ENCODE results near the gene SLC9A4.

The SLC9A4 gene

GRCh38 chr2:102473020-102473419 lies at the start of gene SLC9A4:
TSS of gene SLC9A4 (plus strand) at chr2:102473226. CDS start at chr2:102473760, 534 bp downstream.
- Mint-ChIP-seq H3K27ac (no peak within 1 kb of the TSS), H3K9me3 (peaks cover 13% of the 10 kb centered on the region), H3K36me3 (ENCODE audit: low read depth) (no peaks in the 10 kb centered on the region), H3K4me3 (no peak within 1 kb of the TSS), H3K27me3 (peaks cover 23% of the 10 kb centered on the region), H3K4me1 (ENCODE audit: low read depth) (no peaks in the 10 kb centered on the region)
- intact Hi-C loops (cut with micrococcal nuclease) = loop anchor here (1.0 to 5.0 kb wide), 4 partner anchors 49 to 229 kb away; no protein-coding TSS in a partner anchor

GRCh38 chr2:102423368-102423767 lies 49.7 kb upstream of the SLC9A4 start:
- intact Hi-C loops (cut with micrococcal nuclease) = no loop called here
- Mint-ChIP-seq H3K4me1 (ENCODE audit: low read depth) (peaks cover 32% of the 10 kb centered on the region), H3K9me3 (no peaks in the 10 kb centered on the region), H3K36me3 (ENCODE audit: low read depth) (no peaks in the 10 kb centered on the region), H3K4me3 (no peak overlapping the region), H3K27ac (no peak overlapping the region), H3K27me3 (no peaks in the 10 kb centered on the region)

- H3K36me3 Mint-ChIP-seq (ENCODE audit: low read depth) = no peaks in the 10 kb centered on the region
- no peak overlapping the region for H3K4me3 Mint-ChIP-seq
- H3K27me3 Mint-ChIP-seq = no peaks in the 10 kb centered on the region
- no peak overlapping the region for H3K27ac Mint-ChIP-seq
- intact Hi-C loops (cut with micrococcal nuclease) = no loop called here
- H3K9me3 Mint-ChIP-seq = no peaks in the 10 kb centered on the region
- H3K4me1 Mint-ChIP-seq (ENCODE audit: low read depth) = peaks cover 31% of the 10 kb centered on the region
Observed at GRCh38 chr2:102424754-102425153, 48.3 kb upstream of the SLC9A4 start.

GRCh38 chr2:102425441-102426132 lies 47.4 kb upstream of the SLC9A4 start:
- Mint-ChIP-seq H3K9me3 (no peaks in the 10 kb centered on the region), H3K27me3 (no peaks in the 10 kb centered on the region), H3K4me1 (ENCODE audit: low read depth) (peaks cover 32% of the 10 kb centered on the region), H3K4me3 (no peak overlapping the region), H3K27ac (no peak overlapping the region), H3K36me3 (ENCODE audit: low read depth) (no peaks in the 10 kb centered on the region)
- intact Hi-C loops (cut with micrococcal nuclease) = no loop called here

GRCh38 chr2:102427249-102427648 lies 45.8 kb upstream of the SLC9A4 start:
- Mint-ChIP-seq H3K4me3 (no peak overlapping the region), H3K27me3 (no peaks in the 10 kb centered on the region), H3K36me3 (ENCODE audit: low read depth) (no peaks in the 10 kb centered on the region), H3K27ac (no peak overlapping the region), H3K4me1 (ENCODE audit: low read depth) (peaks cover 24% of the 10 kb centered on the region), H3K9me3 (no peaks in the 10 kb centered on the region)
- intact Hi-C loops (cut with micrococcal nuclease) = no loop called here

- no peaks in the 10 kb centered on the region for H3K27me3 Mint-ChIP-seq
- H3K9me3 Mint-ChIP-seq = no peaks in the 10 kb centered on the region
- H3K27ac Mint-ChIP-seq = no peak overlapping the region
- no peak overlapping the region for H3K4me3 Mint-ChIP-seq
- no peaks in the 10 kb centered on the region for H3K36me3 Mint-ChIP-seq (ENCODE audit: low read depth)
- intact Hi-C loops (cut with micrococcal nuclease) = no loop called here
- H3K4me1 Mint-ChIP-seq (ENCODE audit: low read depth) = peaks cover 12% of the 10 kb centered on the region
Observed at GRCh38 chr2:102428573-102428972, 44.5 kb upstream of the SLC9A4 start.

- no peaks in the 10 kb centered on the region for H3K36me3 Mint-ChIP-seq (ENCODE audit: low read depth)
- no peak overlapping the region for H3K4me3 Mint-ChIP-seq
- intact Hi-C loops (cut with micrococcal nuclease) = no loop called here
- H3K9me3 Mint-ChIP-seq = no peaks in the 10 kb centered on the region
- H3K27me3 Mint-ChIP-seq = no peaks in the 10 kb centered on the region
- peaks cover 23% of the 10 kb centered on the region for H3K4me1 Mint-ChIP-seq (ENCODE audit: low read depth)
- no peak overlapping the region for H3K27ac Mint-ChIP-seq
Observed at GRCh38 chr2:102432386-102432785, 40.6 kb upstream of the SLC9A4 start.

- H3K27me3 Mint-ChIP-seq = no peaks in the 10 kb centered on the region
- H3K36me3 Mint-ChIP-seq (ENCODE audit: low read depth) = no peaks in the 10 kb centered on the region
- intact Hi-C loops (cut with micrococcal nuclease) = no loop called here
- no peak overlapping the region for H3K27ac Mint-ChIP-seq
- H3K4me1 Mint-ChIP-seq (ENCODE audit: low read depth) = peaks cover 23% of the 10 kb centered on the region
- H3K4me3 Mint-ChIP-seq = no peak overlapping the region
- no peaks in the 10 kb centered on the region for H3K9me3 Mint-ChIP-seq
Observed at GRCh38 chr2:102433973-102434654, 38.9 kb upstream of the SLC9A4 start.

- Mint-ChIP-seq H3K27me3 (no peaks in the 10 kb centered on the region), H3K27ac (no peak overlapping the region), H3K36me3 (ENCODE audit: low read depth) (no peaks in the 10 kb centered on the region), H3K9me3 (no peaks in the 10 kb centered on the region), H3K4me1 (ENCODE audit: low read depth) (peaks cover 17% of the 10 kb centered on the region), H3K4me3 (no peak overlapping the region)
- intact Hi-C loops (cut with micrococcal nuclease) = no loop called here
Observed at GRCh38 chr2:102434655-102435381, 38.2 kb upstream of the SLC9A4 start.

GRCh38 chr2:102435741-102436140 lies 37.3 kb upstream of the SLC9A4 start:
- Mint-ChIP-seq H3K27ac (peak overlapping the region; percentile 71), H3K36me3 (ENCODE audit: low read depth) (no peaks in the 10 kb centered on the region), H3K27me3 (no peaks in the 10 kb centered on the region), H3K9me3 (no peaks in the 10 kb centered on the region), H3K4me3 (peak overlapping the region; percentile 15), H3K4me1 (ENCODE audit: low read depth) (peaks cover 16% of the 10 kb centered on the region)
- intact Hi-C loops (cut with micrococcal nuclease) = no loop called here

GRCh38 chr2:102436323-102436722 lies 36.7 kb upstream of the SLC9A4 start:
- intact Hi-C loops (cut with micrococcal nuclease) = no loop called here
- Mint-ChIP-seq H3K36me3 (ENCODE audit: low read depth) (no peaks in the 10 kb centered on the region), H3K4me3 (peak overlapping the region; percentile 15), H3K9me3 (no peaks in the 10 kb centered on the region), H3K27me3 (no peaks in the 10 kb centered on the region), H3K4me1 (ENCODE audit: low read depth) (peaks cover 16% of the 10 kb centered on the region), H3K27ac (peak overlapping the region; percentile 71)

- Mint-ChIP-seq H3K27ac (no peak overlapping the region), H3K4me3 (no peak overlapping the region), H3K4me1 (ENCODE audit: low read depth) (peaks cover 16% of the 10 kb centered on the region), H3K27me3 (no peaks in the 10 kb centered on the region), H3K36me3 (ENCODE audit: low read depth) (no peaks in the 10 kb centered on the region), H3K9me3 (no peaks in the 10 kb centered on the region)
- intact Hi-C loops (cut with micrococcal nuclease) = no loop called here
Observed at GRCh38 chr2:102437122-102437521, 35.9 kb upstream of the SLC9A4 start.

- peaks cover 16% of the 10 kb centered on the region for H3K4me1 Mint-ChIP-seq (ENCODE audit: low read depth)
- no peaks in the 10 kb centered on the region for H3K36me3 Mint-ChIP-seq (ENCODE audit: low read depth)
- H3K27ac Mint-ChIP-seq = no peak overlapping the region
- no peaks in the 10 kb centered on the region for H3K27me3 Mint-ChIP-seq
- intact Hi-C loops (cut with micrococcal nuclease) = no loop called here
- no peak overlapping the region for H3K4me3 Mint-ChIP-seq
- H3K9me3 Mint-ChIP-seq = no peaks in the 10 kb centered on the region
Observed at GRCh38 chr2:102438111-102438510, 34.9 kb upstream of the SLC9A4 start.

GRCh38 chr2:102438578-102438977 lies 34.4 kb upstream of the SLC9A4 start:
- Mint-ChIP-seq H3K4me1 (ENCODE audit: low read depth) (peaks cover 16% of the 10 kb centered on the region), H3K36me3 (ENCODE audit: low read depth) (no peaks in the 10 kb centered on the region), H3K27ac (no peak overlapping the region), H3K4me3 (no peak overlapping the region), H3K27me3 (no peaks in the 10 kb centered on the region), H3K9me3 (no peaks in the 10 kb centered on the region)
- intact Hi-C loops (cut with micrococcal nuclease) = no loop called here

Measured in dendritic cell treated with granulocyte-macrophage colony-stimulating factor and Interleukin-4, amounts not matched to agents 40 ng/mL and 50 ng/mL, for 4 days (primary cell).